IPS-18c (cell line): ENCODE results near the gene MDM2.
"Not testable (repeated sequence)": the region's sequence is repeated elsewhere in the genome, so short reads cannot be mapped to it uniquely, and the experiment has no call there.

Source experiments
- H3K4me3 ChIP-seq: 2 replicates; pipeline ENCODE4 v1.7.0; 2013; ENCODE audit warnings: low read depth, mild to moderate bottlenecking, low read length, moderate library complexity; ENCODE audit not compliant: insufficient read depth
- H3K9me3 ChIP-seq: one replicate; pipeline ENCODE4 v1.6.1; 2013; ENCODE audit warnings: mild to moderate bottlenecking, low read length, moderate library complexity; ENCODE audit not compliant: control insufficient read depth, insufficient read depth

MDM2 gene

DNA sequence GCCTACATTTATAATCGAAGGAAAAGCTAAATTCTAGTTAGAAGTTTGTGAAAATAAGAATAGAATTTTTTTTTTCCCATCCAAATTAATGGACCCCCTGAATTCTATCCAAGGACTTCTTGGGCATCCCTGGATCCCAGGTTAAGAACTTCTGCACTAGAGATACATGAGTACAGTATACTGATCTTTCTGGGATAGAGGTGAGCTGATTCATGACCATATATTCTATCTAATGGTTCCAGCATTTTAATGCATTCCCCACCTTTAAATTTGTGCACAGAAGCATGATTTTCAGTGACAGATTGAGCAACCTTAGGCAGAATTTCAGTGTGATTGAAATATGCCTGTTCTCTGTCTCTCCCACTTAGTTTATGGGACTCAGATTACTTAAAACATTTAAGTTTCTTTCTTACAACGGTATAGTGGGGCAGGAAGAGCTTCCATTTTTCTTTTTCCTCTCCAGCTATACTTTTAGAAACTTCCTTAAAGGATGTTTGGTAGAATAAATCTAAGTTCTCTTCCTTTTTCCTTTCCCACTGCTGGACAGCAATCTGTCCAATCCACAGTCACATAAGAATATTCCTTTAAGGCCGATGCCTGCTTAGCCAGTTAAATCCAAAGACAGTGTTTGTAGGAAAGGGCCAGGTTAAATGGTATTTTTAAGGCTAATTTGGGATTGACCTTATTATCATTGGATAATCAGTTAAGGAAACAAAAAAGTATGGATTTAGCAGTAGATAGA is 6.7 kb downstream of the MDM2 start:
- no peaks in the 10 kb centered on the region for H3K9me3 ChIP-seq
- no peak overlapping the region for H3K4me3 ChIP-seq

DNA sequence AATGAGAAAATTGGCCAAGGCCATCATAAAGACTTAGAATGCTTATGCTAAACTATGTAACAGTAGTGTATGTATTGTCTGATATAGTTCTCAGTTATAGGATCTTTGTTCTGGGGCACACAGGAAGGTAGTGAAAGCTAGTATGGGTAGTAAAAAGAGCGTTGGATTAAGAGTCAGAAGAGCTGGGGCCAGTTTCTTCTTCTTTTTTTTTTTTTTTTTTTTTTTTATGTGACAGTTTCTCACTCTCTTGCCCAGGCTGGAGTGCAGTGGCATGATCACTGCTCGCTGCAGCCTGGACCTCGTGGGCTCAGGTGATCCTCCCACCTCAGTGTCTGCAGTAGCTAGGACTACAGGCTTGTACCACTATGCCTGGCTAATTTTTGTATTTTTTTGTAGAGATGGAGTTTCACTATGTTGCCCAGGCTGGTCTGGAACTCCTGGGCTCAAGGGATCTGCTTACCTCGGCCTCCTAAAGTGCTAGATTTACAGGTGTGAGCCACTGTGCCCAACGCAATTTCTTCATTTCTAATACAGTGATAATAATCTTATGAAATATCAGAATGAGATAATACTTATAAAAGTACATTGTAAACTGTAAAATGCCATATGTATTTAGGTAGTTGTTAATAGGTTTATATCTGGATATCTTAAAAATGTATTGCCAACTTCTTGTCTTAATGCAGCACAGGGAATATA is 7.4 kb downstream of the MDM2 start:
- Histone ChIP-seq H3K9me3 (no peaks in the 10 kb centered on the region), H3K4me3 (no peak overlapping the region)

DNA sequence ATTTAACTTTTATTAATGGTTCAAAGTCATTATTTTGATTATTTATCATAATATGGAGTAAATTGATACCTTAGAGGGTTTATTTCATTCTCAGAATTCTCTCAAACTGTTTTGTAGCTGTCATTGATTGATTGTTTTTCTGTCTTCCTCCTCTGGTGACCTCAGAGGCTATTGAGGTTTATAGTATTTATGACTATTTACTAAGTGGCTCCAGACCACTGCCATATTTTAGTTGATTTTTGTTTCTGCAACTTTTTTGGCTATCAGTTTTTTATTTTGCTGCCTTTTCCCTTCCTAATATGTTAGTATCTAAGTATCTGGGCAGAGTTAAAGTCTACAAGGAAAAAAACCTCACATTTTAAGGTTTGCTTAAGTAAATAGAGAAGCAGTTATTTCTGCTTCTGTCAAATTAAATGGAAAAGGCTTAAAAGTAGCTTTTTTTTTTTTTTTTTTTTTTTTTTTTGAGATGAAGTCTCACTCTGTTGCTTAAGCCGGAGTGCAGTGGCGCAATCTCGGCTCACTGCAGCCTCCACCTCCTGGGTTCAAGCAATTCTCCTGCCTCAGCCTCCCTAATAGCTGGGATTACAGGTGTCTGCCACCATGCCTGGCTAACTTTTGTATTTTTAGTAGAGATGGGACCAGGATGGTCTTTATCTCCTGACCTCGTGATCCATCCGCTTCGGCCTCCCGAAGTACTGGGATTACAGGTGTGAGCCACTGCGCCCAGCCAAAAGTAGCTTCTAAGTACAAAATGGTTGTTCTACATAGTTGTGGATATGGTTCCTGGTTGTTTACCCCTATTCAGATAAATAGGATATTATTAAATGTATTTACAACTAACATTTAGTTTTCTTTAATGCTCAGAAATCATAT is 8.2 kb downstream of the MDM2 start:
- no peak overlapping the region for H3K4me3 ChIP-seq
- H3K9me3 ChIP-seq: no peaks in the 10 kb centered on the region

DNA sequence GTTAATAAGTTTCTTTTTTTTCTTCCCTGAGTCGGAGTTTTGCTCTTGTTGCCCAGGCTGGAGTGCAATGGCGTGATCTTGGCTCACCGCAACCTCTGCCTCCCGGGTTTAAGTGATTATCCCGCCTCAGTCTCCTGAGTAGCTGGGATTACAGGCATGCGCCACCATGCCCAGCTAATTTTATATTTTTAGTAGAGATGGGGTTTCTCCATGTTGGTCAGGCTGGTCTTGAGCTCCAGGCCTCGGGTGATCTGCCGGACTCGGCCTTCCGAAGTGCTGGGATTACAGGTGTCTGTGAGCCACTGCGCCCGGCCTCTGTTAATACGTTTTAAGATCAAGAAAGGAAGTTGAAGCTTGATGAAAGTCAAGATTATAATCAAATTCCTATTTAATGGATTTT is 11.5 kb downstream of the MDM2 start:
- not testable (repeated sequence) for H3K4me3 ChIP-seq

DNA sequence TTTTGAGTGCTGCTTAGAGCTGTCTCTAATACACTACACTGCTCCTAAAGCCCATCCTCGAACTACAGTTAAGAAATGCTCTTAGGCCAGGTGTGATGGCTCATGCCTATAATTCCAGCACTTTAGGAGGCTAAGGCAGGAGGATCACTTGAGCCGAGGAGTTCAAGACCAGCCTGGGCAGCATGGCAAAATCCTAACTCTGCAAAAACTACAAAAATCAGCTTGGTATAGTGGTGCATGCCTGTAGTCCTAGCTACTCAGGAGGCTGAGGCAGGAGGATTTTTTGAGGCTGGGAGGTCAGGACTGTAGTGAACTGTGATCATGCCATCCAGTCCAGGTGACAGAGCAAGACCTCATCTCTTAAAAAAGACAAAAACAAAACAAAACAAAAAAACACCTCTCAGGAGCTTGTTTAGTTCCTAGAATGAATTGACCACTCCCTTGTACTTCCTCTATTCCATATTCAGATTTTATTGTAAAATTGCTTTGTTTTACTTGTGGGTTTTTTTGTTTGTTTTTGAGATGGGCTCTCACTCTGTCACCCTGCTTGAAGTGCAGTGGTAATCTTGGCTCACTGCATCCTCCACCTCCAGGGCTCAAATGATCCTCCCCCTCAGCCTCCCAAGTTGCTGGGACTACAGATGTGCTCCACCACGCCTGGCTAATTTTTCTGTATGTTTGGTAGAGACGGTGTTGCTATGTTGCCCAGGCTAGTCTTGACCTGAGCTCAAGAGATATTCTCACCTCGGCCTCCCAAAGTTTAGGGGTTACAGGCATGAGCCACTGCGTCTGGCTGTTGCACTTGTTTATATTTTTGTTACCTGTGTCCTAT is 13.6 kb downstream of the MDM2 start:
- H3K4me3 ChIP-seq: no peak overlapping the region
- no peaks in the 10 kb centered on the region for H3K9me3 ChIP-seq

More for the DNA sequence above, 11.5 kb downstream of the MDM2 start:
- H3K9me3 ChIP-seq: not testable (repeated sequence)

DNA sequence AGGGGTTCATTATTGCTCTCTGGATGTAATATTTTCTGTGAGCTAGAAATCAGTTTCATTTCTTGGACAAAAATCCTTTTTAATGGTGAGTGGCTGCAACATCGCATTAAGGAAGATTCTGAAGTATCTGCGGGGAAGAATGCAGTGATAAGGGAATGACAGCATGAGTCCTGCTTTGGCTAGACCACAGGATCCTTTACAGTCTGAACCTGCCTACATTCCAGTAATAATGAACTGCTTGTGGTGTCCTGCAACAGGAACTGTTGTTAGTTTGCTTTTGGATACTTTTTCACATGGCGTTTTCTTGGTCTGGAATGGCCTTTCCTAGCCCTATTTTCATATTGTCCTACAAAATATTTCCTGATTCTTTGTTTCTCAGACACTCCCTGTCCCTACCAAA is 15.7 kb downstream of the MDM2 start:
- no peaks in the 10 kb centered on the region for H3K9me3 ChIP-seq
- H3K4me3 ChIP-seq: no peak overlapping the region

DNA sequence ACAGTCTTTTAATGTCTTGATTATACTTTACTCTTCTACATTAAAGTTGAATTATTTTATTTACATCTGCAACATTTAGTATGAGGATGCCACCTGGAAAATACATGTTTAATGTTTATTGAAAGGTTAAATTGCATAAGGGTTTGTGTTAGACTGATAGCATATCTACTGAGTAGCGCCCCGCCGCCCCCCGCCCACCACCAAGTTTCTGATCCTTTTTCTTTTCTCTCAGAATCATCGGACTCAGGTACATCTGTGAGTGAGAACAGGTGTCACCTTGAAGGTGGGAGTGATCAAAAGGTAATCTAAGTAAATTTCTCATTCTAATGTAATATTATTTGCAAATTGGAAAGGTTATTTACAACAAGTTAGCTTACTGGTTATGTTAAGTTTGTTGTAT is 16.2 kb downstream of the MDM2 start:
- no peaks in the 10 kb centered on the region for H3K9me3 ChIP-seq
- H3K4me3 ChIP-seq: no peak overlapping the region

DNA sequence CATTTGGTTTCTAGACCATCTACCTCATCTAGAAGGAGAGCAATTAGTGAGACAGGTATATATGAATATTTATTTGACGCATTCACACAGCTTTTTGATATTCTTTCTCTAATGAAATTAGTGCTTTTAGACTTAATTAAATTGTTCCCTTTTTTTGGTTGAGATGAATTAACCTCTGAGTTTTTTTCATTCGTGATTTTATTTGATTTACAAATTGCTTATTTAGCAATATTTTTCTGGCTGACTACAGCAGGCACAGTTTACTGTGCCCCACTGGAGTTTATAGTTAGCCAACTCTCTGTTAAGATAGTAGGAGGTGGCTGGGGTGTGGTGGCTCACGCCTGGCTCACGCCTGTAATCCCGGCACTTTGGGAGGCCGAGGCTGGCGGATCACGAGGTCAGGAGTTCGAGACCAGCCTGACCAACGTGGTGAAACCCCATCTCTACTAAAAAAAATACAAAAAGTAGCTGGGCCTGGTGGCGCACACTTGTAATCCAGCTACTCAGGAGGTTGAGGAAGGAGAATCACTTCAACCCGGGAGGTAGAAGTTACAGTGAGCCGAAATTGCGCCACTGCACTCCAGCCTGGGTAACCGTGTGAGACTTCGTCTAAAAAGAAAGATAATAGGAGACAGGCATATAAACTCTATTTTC is 16.7 kb downstream of the MDM2 start:
- H3K4me3 ChIP-seq: no peak overlapping the region
- no peaks in the 10 kb centered on the region for H3K9me3 ChIP-seq

DNA sequence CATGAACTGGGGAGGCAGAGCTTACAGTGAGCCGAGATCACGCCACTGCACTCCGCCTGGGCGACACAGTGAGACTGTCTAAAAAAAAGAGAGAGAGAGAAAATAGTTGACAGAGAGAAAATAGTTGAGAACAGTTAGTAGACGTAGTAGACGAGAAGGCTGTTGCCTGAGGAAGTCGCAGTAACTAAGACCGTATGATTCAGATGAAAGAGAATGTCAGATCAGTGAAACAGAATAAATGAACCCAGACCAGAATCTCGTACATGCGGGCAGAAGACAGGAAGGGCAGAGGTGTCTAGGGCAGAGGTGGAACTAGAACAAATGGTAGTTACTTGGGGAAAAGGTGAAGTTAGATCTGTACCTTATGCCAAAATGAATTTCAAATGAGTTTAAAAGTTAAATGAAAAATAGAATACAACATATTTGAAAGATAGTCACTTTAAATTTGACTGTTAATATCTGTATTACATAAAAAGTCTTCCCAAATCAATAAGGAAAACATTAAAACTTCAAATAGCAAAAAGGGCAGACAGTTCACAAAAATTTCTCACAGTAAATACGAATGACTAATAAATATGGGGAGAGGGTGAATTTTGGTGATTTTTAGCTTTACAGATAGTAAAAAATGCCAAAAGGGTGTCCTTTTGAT is 17.7 kb downstream of the MDM2 start:
- Histone ChIP-seq H3K4me3 (no peak overlapping the region), H3K9me3 (no peaks in the 10 kb centered on the region)

DNA sequence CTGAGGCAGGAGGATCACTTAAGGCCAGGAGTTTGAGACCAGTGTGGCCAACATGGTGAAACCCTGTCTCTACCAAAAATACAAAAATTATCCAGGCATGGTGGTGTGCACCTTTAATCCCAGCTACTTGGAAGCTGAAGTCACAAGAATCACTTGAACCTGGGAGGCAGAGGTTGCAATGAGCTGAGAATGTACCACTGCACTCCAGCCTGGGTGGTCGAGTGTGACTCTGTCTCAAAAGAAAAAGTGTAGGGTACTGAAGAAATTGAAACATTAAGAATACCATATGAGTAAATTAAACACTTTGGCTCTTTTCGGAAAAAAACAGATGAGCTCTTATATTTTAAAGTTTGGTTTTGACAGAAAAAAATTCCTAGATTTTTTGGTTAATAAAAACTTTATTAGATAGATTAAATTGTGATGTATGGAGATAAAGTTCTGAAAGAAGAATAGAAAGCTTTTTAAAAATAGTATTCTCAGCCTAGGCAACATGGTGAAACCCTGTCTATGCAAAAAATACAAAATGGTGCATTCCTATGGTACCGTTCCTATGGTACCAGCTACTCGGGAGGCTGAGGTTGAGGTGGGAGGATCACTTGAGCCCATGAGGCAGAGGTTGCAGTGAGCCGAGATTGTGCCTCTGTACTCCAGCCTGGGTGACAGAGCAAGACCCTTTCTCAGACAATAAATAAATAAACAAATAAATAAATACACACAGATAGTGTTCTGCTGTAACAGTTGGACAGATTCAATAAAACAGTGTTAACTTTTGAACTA is 20.1 kb downstream of the MDM2 start:
- no peaks in the 10 kb centered on the region for H3K9me3 ChIP-seq

DNA sequence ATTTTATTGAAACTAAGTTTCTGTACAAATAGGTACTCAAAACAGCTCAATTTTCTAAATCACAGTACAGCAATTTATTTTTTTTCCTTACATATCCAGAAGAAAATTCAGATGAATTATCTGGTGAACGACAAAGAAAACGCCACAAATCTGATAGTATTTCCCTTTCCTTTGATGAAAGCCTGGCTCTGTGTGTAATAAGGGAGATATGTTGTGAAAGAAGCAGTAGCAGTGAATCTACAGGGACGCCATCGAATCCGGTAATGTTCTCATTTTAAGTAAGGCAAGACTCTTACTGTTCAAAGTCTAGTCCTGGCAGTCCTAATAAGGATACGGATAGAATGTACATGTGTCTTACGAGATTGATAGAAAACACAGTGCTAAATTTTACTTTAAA is 20.7 kb downstream of the MDM2 start:
- Histone ChIP-seq H3K4me3 (no peak overlapping the region), H3K9me3 (no peaks in the 10 kb centered on the region)

More for the DNA sequence above, 20.1 kb downstream of the MDM2 start:
- no peak overlapping the region for H3K4me3 ChIP-seq

DNA sequence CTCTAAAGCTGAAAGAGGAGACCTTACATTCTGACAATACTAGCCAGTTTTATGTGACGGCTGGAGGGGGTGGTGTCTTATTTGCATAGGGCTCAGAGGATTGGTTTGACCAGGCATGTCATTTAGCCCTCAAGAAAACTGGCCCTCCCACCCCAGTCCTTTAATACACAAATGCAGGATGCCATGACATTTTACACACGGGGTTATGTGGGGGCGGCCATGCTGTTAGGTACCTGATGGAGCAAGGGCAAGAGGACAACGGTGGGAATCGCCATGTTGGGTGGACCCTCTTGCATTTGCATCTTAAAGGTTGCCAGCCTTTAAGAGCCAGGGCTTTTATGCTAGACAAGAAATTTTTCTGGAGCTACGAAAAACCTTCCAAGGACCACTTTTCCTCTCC is 23.3 kb downstream of the MDM2 start:
- H3K9me3 ChIP-seq: no peaks in the 10 kb centered on the region
- no peak overlapping the region for H3K4me3 ChIP-seq

DNA sequence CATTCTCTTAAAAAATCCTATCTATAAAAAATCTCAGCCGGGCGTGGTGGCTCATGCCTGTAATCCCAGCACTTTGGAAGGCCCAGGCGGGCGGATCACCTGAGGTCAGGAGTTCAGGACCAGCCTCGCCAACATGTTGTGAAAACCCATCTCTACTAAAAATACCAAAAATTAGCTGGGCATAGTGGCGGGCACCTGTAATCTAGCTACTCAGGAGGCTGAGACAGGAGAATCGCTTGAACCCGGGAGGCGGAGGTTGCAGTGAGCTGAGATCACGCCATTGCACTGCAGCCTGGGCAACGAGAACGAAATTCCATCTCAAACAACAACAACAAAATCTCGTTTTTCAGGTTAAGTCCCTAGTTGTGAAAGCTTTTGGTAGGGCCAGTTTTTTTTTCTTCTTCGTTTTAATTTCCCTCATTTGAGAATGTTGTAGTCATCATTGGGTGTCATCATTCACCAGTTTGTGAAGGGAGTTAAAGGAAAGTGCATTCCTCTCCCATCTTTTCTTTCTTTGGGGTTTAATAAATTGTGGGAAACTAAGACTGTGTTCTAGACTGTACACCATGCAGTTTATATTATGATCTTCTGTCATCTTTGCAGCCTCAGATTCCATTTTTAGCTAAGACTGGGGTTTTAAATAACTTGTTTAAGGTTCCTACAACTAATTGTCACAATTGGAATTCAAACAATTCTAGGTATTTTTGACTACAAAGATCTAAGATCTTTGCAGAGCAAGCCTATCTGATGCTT is 23.9 kb downstream of the MDM2 start:
- Histone ChIP-seq H3K9me3 (no peaks in the 10 kb centered on the region), H3K4me3 (no peak overlapping the region)

DNA sequence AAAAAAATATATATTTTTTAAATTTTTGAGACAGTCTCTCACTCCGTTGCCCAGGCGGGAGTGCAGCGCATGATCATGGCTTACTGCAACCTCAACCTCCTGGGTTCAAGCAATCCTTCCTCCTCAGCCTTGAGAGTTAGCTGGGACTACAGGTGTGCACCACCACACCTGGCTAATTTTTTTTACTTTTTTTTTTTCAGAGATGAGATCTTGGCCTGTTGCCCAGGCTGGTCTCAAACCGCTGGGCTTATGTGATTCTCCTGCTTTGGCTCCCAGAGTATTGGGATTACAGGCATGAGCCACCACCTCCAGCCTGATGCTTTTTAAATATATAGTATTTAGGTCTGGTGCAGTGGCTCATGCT is 24.5 kb downstream of the MDM2 start:
- no peaks in the 10 kb centered on the region for H3K9me3 ChIP-seq

DNA sequence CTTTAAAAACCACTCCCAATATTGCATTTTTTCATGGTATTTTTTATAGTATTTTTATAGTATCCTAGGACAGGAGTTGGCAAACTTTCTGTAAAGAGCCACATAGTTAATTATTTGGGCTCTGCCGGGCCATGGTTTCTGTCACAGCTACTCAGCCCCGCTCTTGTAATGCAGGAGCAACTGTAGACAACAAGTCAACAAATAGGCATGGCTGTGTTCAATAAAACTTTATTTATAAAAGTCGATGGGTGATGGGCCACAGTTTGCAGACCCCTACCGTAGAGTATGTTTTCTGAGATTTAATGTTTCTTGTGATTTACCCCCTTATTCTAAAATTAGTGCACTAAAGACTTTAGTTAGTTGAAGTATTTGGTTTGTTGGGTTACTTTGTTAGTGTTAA is 25.5 kb downstream of the MDM2 start:
- H3K9me3 ChIP-seq: no peaks in the 10 kb centered on the region
- H3K4me3 ChIP-seq: no peak overlapping the region

More for the DNA sequence above, 24.5 kb downstream of the MDM2 start:
- H3K4me3 ChIP-seq: no peak overlapping the region
